Prostate gland (tissue), 2 donors: ENCODE results near the gene RNF121. TPM values are rescaled to one million over a fixed set of nuclear protein-coding genes. Genes with fewer than 3 reads are reported as not detected.

Experiments
- DNase-seq: peaks from one replicate; pipeline ENCODE4 v3.0.0-alpha.2; 2019; ENCODE audit warnings: low spot score
- H3K27ac ChIP-seq, 2 donors: fragments of 200-600 bp; sonication (generic); 2 replicates each; pipeline ENCODE4 v1.5.1; 2017 to 2019
- H3K27me3 ChIP-seq: fragments of 200-600 bp; sonication (generic); replicated peaks from 2 replicates; pipeline ENCODE4 v1.5.1; 2019; ENCODE audit not compliant: insufficient read depth
- H3K36me3 ChIP-seq, 2 donors: fragments of 200-600 bp; sonication (generic); 1 replicate in 1 of 2; 2 replicates in 1 of 2; pipeline versions ENCODE4 v1.5.1 to v1.8.1; 2017 to 2019
- H3K4me1 ChIP-seq: fragments of 200-600 bp; sonication (generic); replicated peaks from 2 replicates; pipeline ENCODE4 v1.5.1; 2019
- H3K4me3 ChIP-seq, 2 donors: fragments of 200-600 bp; sonication (generic); 2 replicates each; pipeline ENCODE4 v1.5.1; 2017 to 2019
- H3K9me3 ChIP-seq: fragments of 200-600 bp; sonication (generic); 2 replicates; pipeline ENCODE4 v1.5.1; 2017
- POLR2A ChIP-seq: fragments of 450-650 bp; IDR thresholded peaks from one replicate; pipeline ENCODE4 v1.6.1; 2016; ENCODE audit warnings: antibody characterized with exemption, mild to moderate bottlenecking
- POLR2AphosphoS5 ChIP-seq: sonication (generic); formaldehyde crosslinking; IDR thresholded peaks from one replicate; pipeline ENCODE4 v1.6.1; 2017; ENCODE audit warnings: antibody characterized with exemption
- WGBS: methylation state at CpG from one replicate; pipeline ENCODE4 v1.1.5; 2018; 5-methylcytosine and 5-hydroxymethylcytosine counted together
- intact Hi-C: fragments of 100-400 bp; cut with DNase I; formaldehyde crosslinking; loops from one replicate; pipeline ENCODE4 v1.14.2; 2022
- total RNA-seq, 2 donors: library from RNA; depleted of rRNA; stranded (reverse); fragments of >200 nt; gene quantifications; one replicate each; pipeline ENCODE4 v1.1.0, GENCODE V29; 2016
- TF ChIP-seq, protein P1 (sequence below), 4 experiments: fragments of 200-600 bp in 2 of 4; fragments of 450-650 bp in 2 of 4; sonication (generic) in 2 of 4; IDR thresholded peaks; 1 replicate in 3 of 4; 2 replicates in 1 of 4; pipeline ENCODE4 v1.5.1; 2016 to 2019; ENCODE audit warnings: antibody characterized with exemption in 4 of 4, mild to moderate bottlenecking in 2 of 4, moderate library complexity in 2 of 4

The RNF121 gene
- total RNA-seq, 2 donors from 2014 or later = 32.4 to 48.0 TPM

DNA sequence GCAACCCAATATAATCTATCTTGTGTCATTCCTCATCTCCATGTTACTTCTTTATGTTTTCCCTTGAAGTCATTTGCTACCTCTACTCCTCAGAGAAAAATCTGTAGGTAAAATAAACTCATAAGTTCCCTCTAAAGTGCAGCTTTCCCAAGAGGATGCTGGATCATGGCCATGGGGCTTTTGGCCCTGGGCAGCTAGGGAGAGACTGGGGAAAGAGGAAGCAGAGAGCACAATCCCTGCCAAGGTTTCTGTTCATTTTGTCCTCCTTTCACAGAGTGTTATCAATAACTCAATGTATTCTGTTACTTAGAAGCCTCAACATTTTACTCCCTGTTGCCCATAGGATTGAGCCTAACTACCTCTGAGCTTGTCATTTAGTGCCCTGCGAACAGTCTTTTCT is 9.0 kb downstream of the RNF121 start:
- H3K27ac ChIP-seq = no peak overlapping the region
- no peak for DNase-seq
- H3K36me3 ChIP-seq = no peaks in the 10 kb centered on the region
- intact Hi-C loops = no loop called here
- 78% methylated on average over 1 of the region's 1 CpG for WGBS
- H3K4me3 ChIP-seq = no peak overlapping the region
- peaks cover 4% of the 10 kb centered on the region for H3K4me1 ChIP-seq
- H3K9me3 ChIP-seq = no peaks in the 10 kb centered on the region
- no peaks in the 10 kb centered on the region for H3K27me3 ChIP-seq
- TF ChIP-seq POLR2AphosphoS5 (no peak), POLR2A (no peak)
- TF ChIP-seq, protein P1, sequence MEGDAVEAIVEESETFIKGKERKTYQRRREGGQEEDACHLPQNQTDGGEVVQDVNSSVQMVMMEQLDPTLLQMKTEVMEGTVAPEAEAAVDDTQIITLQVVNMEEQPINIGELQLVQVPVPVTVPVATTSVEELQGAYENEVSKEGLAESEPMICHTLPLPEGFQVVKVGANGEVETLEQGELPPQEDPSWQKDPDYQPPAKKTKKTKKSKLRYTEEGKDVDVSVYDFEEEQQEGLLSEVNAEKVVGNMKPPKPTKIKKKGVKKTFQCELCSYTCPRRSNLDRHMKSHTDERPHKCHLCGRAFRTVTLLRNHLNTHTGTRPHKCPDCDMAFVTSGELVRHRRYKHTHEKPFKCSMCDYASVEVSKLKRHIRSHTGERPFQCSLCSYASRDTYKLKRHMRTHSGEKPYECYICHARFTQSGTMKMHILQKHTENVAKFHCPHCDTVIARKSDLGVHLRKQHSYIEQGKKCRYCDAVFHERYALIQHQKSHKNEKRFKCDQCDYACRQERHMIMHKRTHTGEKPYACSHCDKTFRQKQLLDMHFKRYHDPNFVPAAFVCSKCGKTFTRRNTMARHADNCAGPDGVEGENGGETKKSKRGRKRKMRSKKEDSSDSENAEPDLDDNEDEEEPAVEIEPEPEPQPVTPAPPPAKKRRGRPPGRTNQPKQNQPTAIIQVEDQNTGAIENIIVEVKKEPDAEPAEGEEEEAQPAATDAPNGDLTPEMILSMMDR (IDR thresholded peaks at IDR 0.05) = no peak

DNA sequence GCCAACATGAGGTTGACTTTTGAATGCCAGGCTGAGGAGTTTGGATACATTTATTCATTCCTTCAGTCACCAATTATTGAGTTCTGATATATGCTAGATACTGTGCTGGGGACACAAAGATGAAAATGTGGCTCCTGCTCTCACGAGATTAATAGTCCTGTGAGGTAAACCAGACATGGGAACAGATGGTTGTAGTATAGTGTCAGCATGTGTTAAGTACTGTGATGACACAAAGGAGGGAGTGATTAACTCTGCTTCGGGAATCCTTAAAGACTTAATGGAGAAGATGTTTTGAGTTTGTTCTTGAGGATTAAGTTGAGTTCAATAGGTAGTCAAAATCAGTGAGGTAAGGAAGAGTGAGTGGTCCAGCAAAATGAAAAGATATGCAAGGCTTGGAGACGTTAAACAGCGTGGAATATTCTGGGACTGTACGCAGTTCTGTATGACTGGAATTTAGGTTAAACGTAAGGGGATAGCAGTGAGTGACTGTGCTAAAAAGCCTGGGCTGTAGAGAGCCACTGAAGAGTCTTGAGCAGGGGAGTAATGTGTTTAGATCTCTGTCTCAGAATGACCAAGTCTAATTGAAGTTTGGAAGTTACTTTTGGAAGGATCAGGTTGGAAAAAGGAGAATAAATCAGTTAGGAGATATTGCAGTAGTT is 11.8 kb downstream of the RNF121 start:
- Histone ChIP-seq H3K4me1 (no peaks in the 10 kb centered on the region), H3K36me3 (no peaks in the 10 kb centered on the region), H3K27ac (no peak overlapping the region), H3K9me3 (no peaks in the 10 kb centered on the region), H3K4me3 (no peak overlapping the region), H3K27me3 (no peaks in the 10 kb centered on the region)
- 87% methylated on average over 6 of the region's 6 CpGs for WGBS
- no peak for DNase-seq
- intact Hi-C loops = no loop called here
- TF ChIP-seq, protein P1 (IDR thresholded peaks at IDR 0.05) = no peak
- TF ChIP-seq POLR2AphosphoS5 (no peak), POLR2A (no peak)

DNA sequence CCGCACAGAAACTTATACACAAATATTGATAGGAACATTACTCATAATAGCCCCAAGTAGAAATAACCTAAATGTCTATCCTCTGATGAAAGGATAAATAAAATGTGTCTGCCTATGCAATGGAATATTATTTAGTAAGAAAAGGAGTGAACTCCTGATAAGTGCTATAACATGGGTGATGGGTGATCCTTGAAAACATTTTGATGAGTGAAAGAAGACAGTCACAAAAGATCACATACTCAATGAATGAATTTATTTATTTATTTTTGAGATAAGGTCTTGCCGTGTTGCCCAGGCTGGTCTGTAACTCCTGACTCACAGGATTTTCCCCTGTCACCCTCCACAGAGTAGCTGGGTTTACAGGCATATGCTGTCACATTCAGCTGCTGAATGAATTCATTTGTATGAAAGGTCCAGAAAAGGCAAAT is 17.3 kb downstream of the RNF121 start:
- Histone ChIP-seq H3K27me3 (no peaks in the 10 kb centered on the region), H3K4me3 (no peak overlapping the region), H3K4me1 (no peaks in the 10 kb centered on the region), H3K36me3 (no peaks in the 10 kb centered on the region), H3K27ac (no peak overlapping the region), H3K9me3 (no peaks in the 10 kb centered on the region)
- intact Hi-C loops = no loop called here
- TF ChIP-seq POLR2AphosphoS5 (no peak), POLR2A (no peak)
- TF ChIP-seq, protein P1 (IDR thresholded peaks at IDR 0.05) = no peak
- 47% methylated on average over 2 of the region's 2 CpGs for WGBS
- no peak for DNase-seq

DNA sequence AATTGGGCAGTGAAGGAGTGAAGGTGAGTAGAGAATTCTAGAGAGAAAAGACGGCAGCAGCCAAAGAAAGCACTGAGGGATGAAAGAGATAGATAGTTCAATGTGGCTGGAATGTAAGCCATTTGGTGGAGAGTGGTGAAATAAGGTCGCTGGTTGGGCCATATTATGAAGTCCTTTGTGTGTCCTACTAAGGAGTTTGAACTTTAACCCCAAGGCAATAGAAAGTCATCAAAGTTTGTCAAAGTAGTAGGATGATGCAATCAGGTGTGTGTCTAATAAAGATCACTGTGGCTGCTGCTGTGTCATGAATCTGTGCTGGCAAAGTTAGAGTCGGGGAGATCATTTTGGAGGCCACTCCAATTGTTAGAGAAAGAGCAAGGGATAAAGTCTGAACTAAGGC is 18.7 kb downstream of the RNF121 start:
- Histone ChIP-seq H3K27ac (no peak overlapping the region), H3K4me1 (no peaks in the 10 kb centered on the region), H3K27me3 (no peaks in the 10 kb centered on the region), H3K9me3 (no peaks in the 10 kb centered on the region), H3K4me3 (no peak overlapping the region), H3K36me3 (no peaks in the 10 kb centered on the region)
- intact Hi-C loops = no loop called here
- WGBS = 76% methylated on average over 3 of the region's 3 CpGs
- TF ChIP-seq POLR2AphosphoS5 (no peak), POLR2A (no peak)
- TF ChIP-seq, protein P1 (IDR thresholded peaks at IDR 0.05) = no peak
- no peak for DNase-seq

DNA sequence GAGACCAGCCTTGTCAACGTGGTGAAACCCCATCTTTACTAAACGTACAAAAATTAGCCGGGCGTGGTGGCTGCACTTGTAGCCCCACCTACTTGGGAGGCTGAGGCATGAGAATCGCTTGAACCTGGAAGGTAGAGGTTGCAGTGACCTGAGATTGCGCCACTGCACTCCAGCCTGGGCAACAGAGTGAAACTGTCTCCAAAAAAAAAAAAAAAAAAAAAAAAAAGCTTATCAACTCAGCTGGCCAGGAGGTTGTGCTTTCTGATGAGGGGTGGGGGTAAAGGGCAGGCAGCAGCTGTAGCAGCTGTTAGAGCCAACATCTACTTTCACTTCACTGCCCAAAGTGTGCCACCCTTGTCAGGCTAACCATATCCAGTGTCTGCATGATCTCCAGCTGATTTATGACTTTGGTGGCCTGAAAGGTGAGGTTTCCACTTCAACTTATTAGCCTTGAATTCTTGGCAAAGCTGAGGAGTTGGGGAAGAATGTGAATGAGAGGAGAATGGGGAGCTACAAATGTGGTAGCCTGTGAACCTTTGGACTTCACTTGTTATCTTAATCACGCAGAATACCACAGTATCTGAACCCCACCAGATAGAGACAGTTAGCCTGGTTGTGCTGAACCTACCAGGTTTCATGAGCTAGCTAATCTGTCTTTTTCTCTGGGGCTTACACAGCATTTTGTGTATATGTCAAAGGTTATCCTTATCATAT is 19.6 kb downstream of the RNF121 start:
- no peaks in the 10 kb centered on the region for H3K9me3 ChIP-seq
- 80% methylated on average over 7 of the region's 7 CpGs for WGBS
- DNase-seq = no peak
- H3K4me3 ChIP-seq = no peak overlapping the region
- H3K4me1 ChIP-seq = no peaks in the 10 kb centered on the region
- TF ChIP-seq POLR2A (no peak), POLR2AphosphoS5 (no peak)
- TF ChIP-seq, protein P1 (IDR thresholded peaks at IDR 0.05) = no peak
- H3K36me3 ChIP-seq = no peaks in the 10 kb centered on the region
- intact Hi-C loops = no loop called here
- H3K27ac ChIP-seq = no peak overlapping the region
- no peaks in the 10 kb centered on the region for H3K27me3 ChIP-seq
